ENCODE data around the gene PIK3R1.

Gene PIK3R1

GRCh38 chr5:68298479-68298878, 82.9 kb downstream of the PIK3R1 start:
- no peak for DNase-seq (ENCODE audit: low spot score)

- DNase-seq (ENCODE audit: low spot score), result no peak
These were observed 83.5 kb downstream of the PIK3R1 start for GRCh38 chr5:68299105-68299504.

GRCh38 chr5:68299575-68299974, 84.0 kb downstream of the PIK3R1 start:
- DNase-seq (ENCODE audit: low spot score), result no peak

GRCh38 chr5:68303038-68303738, 87.6 kb downstream of the PIK3R1 start:
- DNase-seq (ENCODE audit: low spot score), result no peak

- DNase-seq (ENCODE audit: low spot score), result no peak
These were observed 88.3 kb downstream of the PIK3R1 start for GRCh38 chr5:68303754-68304420.

GRCh38 chr5:68304421-68305052, 89.0 kb downstream of the PIK3R1 start:
- no peak for DNase-seq (ENCODE audit: low spot score)

- no peak for DNase-seq (ENCODE audit: low spot score)
These were observed 89.8 kb downstream of the PIK3R1 start for GRCh38 chr5:68305223-68305870.

- DNase-seq (ENCODE audit: low spot score), result no peak
These were observed 90.9 kb downstream of the PIK3R1 start for GRCh38 chr5:68306361-68307014.

GRCh38 chr5:68313336-68313735, 97.8 kb downstream of the PIK3R1 start:
- no peak for DNase-seq (ENCODE audit: low spot score)

GRCh38 chr5:68314465-68314864, 98.9 kb downstream of the PIK3R1 start:
- no peak for DNase-seq (ENCODE audit: low spot score)

- no peak for DNase-seq (ENCODE audit: low spot score)
These were observed 100.2 kb downstream of the PIK3R1 start for GRCh38 chr5:68315679-68316271.

- DNase-seq (ENCODE audit: low spot score), result no peak
These were observed 100.9 kb downstream of the PIK3R1 start for GRCh38 chr5:68316469-68316868.

GRCh38 chr5:68317646-68318045, 102.1 kb downstream of the PIK3R1 start:
- no peak for DNase-seq (ENCODE audit: low spot score)

GRCh38 chr5:68318955-68319705, 103.6 kb downstream of the PIK3R1 start:
- no peak for DNase-seq (ENCODE audit: low spot score)

GRCh38 chr5:68319706-68320412, 104.3 kb downstream of the PIK3R1 start:
- no peak for DNase-seq (ENCODE audit: low spot score)

- DNase-seq (ENCODE audit: low spot score), result no peak
These were observed 104.9 kb downstream of the PIK3R1 start for GRCh38 chr5:68320413-68320986.

- DNase-seq (ENCODE audit: low spot score), result no peak
These were observed 109.6 kb downstream of the PIK3R1 start for GRCh38 chr5:68325065-68325580.

- no peak for DNase-seq (ENCODE audit: low spot score)
These were observed 114.1 kb downstream of the PIK3R1 start for GRCh38 chr5:68329554-68330255.

GRCh38 chr5:68330574-68330973, 115.0 kb downstream of the PIK3R1 start:
- DNase-seq (ENCODE audit: low spot score), result no peak

All from D341Med (cell line).